ENCODE data around the gene SLC6A12. TPM values are rescaled to one million over a fixed set of nuclear protein-coding genes. Genes with fewer than 3 reads are reported as not detected.

SLC6A12 gene
- polyA plus RNA-seq, 1 donor (not counting 4 experiments of a cell fraction or from before 2014, with no cell fraction given): not detected

GRCh38 chr12:151579-151978 lies 62.4 kb downstream of the SLC6A12 start:
- DNase-seq (ENCODE audit: low read depth, low spot score) (no peak), FAIRE-seq (no peak)
- Histone ChIP-seq H3K9ac (ENCODE audit: control insufficient read depth, extremely low read depth, insufficient read depth, low read length) (no peak overlapping the region), H3K4me3 (ENCODE audit: control insufficient read depth in 2 of 3, extremely low read depth in 1 of 3, insufficient read depth in 2 of 3, low read depth in 1 of 3, low read length in 3 of 3) (no peak overlapping the region), H3K27ac (ENCODE audit: control insufficient read depth, insufficient read depth, low read length) (no peak overlapping the region), H3K4me1 (ENCODE audit: control insufficient read depth, extremely low read depth, insufficient read depth, low read length) (peaks cover 11% of the 10 kb centered on the region), H3K4me2 (ENCODE audit: control insufficient read depth, extremely low read depth, insufficient read depth, low read depth, low read length) (no peak overlapping the region), H4K20me1 (ENCODE audit: control insufficient read depth, extremely low read depth, insufficient read depth, low read length) (no peaks in the 10 kb centered on the region), H3K36me3 (ENCODE audit: control insufficient read depth in 2 of 2, extremely low read depth in 1 of 2, insufficient read depth in 2 of 2, low read length in 2 of 2) (no peaks in the 10 kb centered on the region), H3K27me3 (ENCODE audit: control insufficient read depth, extremely low read depth, insufficient read depth, low read length) (no peaks in the 10 kb centered on the region), H3K9me1 (ENCODE audit: control insufficient read depth, extremely low read depth, insufficient read depth, low read length) (no peaks in the 10 kb centered on the region), H3K79me2 (ENCODE audit: control insufficient read depth, insufficient read depth, low read length) (no peaks in the 10 kb centered on the region), H3K9me3 (ENCODE audit: control insufficient read depth, low read depth, low read length) (no peaks in the 10 kb centered on the region), H2AFZ (ENCODE audit: control insufficient read depth, low read length) (no peak overlapping the region)
- dilution Hi-C loops (cut with MboI; ENCODE audit: extremely low pct_ligation_motif_present, low sequenced_read_pairs): no loop called here
- TF ChIP-seq CTCF (optimal IDR thresholded peaks at IDR 0.05 in 1 of 3, IDR thresholded peaks at IDR 0.05 in 1 of 3, conservative IDR thresholded peaks at IDR 0.05 in 1 of 3; ENCODE audit: extremely low read depth in 1 of 3, insufficient read depth in 2 of 3, low read length in 3 of 3): no peak
- no peak for TF ChIP-seq EZH2 (IDR thresholded peaks at IDR 0.05; ENCODE audit: low read length)

GRCh38 chr12:148676-149416 lies 65.1 kb downstream of the SLC6A12 start:
- peak; percentile 17 for FAIRE-seq
- Histone ChIP-seq H3K27me3 (ENCODE audit: control insufficient read depth, extremely low read depth, insufficient read depth, low read length) (no peaks in the 10 kb centered on the region), H3K27ac (ENCODE audit: control insufficient read depth, insufficient read depth, low read length) (no peak overlapping the region), H3K9me3 (ENCODE audit: control insufficient read depth, low read depth, low read length) (no peaks in the 10 kb centered on the region), H3K4me1 (ENCODE audit: control insufficient read depth, extremely low read depth, insufficient read depth, low read length) (peaks cover 11% of the 10 kb centered on the region), H3K79me2 (ENCODE audit: control insufficient read depth, insufficient read depth, low read length) (no peaks in the 10 kb centered on the region), H3K4me3 (ENCODE audit: control insufficient read depth in 2 of 3, extremely low read depth in 1 of 3, insufficient read depth in 2 of 3, low read depth in 1 of 3, low read length in 3 of 3) (no peak overlapping the region), H3K9ac (ENCODE audit: control insufficient read depth, extremely low read depth, insufficient read depth, low read length) (no peak overlapping the region), H4K20me1 (ENCODE audit: control insufficient read depth, extremely low read depth, insufficient read depth, low read length) (no peaks in the 10 kb centered on the region), H2AFZ (ENCODE audit: control insufficient read depth, low read length) (peak overlapping the region; percentile 50), H3K9me1 (ENCODE audit: control insufficient read depth, extremely low read depth, insufficient read depth, low read length) (no peaks in the 10 kb centered on the region), H3K36me3 (ENCODE audit: control insufficient read depth in 2 of 2, extremely low read depth in 1 of 2, insufficient read depth in 2 of 2, low read length in 2 of 2) (no peaks in the 10 kb centered on the region), H3K4me2 (ENCODE audit: control insufficient read depth, extremely low read depth, insufficient read depth, low read depth, low read length) (peak overlapping the region; percentile 22)
- no peak for DNase-seq (ENCODE audit: low read depth, low spot score)
- TF ChIP-seq CTCF (optimal IDR thresholded peaks at IDR 0.05 in 1 of 3, IDR thresholded peaks at IDR 0.05 in 1 of 3, conservative IDR thresholded peaks at IDR 0.05 in 1 of 3; ENCODE audit: extremely low read depth in 1 of 3, insufficient read depth in 2 of 3, low read length in 3 of 3) (no peak), EZH2 (IDR thresholded peaks at IDR 0.05; ENCODE audit: low read length) (no peak)
- dilution Hi-C loops (cut with MboI; ENCODE audit: extremely low pct_ligation_motif_present, low sequenced_read_pairs): no loop called here
